Esophagus squamous epithelium (tissue), 4 donors: ENCODE results near the gene ERCC8.

ENCODE experiments used
- POLR2A ChIP-seq, 4 donors: fragments of 450-650 bp; IDR thresholded peaks; one replicate each; pipeline ENCODE4 v1.6.1; 2017; ENCODE audit warnings: antibody characterized with exemption in 4 of 4, mild to moderate bottlenecking in 4 of 4, moderate library complexity in 3 of 4
- TF ChIP-seq, protein P1 (sequence below), 6 experiments: fragments of 450-650 bp in 4 of 6; fragments of 200-600 bp in 2 of 6; sonication (generic) in 2 of 6; IDR thresholded peaks; one replicate each; pipeline ENCODE4 v1.5.1; 2016 to 2019; ENCODE audit warnings: antibody characterized with exemption in 6 of 6, mild to moderate bottlenecking in 4 of 6, moderate library complexity in 4 of 6

DNA sequence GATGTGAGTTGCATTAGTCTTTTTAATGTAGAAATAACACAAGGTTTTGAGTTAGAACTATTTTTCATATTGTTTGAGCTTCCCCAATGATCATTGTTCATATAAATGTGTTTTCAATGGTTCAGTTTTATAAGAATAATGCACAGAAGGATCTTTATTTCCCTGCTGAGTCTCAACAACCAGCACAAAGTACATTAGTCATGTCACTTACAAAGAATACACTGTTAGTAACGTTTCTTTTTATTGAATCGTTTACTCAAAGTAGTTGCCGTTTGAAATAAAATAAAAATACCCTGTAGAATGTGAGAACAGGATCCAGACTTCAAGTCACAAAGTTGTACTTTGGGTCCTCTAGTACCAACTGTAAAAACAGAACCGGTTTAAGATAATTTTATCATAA is 41.5 kb downstream of the ERCC8 start:
- TF ChIP-seq, protein P1, sequence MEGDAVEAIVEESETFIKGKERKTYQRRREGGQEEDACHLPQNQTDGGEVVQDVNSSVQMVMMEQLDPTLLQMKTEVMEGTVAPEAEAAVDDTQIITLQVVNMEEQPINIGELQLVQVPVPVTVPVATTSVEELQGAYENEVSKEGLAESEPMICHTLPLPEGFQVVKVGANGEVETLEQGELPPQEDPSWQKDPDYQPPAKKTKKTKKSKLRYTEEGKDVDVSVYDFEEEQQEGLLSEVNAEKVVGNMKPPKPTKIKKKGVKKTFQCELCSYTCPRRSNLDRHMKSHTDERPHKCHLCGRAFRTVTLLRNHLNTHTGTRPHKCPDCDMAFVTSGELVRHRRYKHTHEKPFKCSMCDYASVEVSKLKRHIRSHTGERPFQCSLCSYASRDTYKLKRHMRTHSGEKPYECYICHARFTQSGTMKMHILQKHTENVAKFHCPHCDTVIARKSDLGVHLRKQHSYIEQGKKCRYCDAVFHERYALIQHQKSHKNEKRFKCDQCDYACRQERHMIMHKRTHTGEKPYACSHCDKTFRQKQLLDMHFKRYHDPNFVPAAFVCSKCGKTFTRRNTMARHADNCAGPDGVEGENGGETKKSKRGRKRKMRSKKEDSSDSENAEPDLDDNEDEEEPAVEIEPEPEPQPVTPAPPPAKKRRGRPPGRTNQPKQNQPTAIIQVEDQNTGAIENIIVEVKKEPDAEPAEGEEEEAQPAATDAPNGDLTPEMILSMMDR (IDR thresholded peaks at IDR 0.05) = no peak
- no peak for TF ChIP-seq POLR2A (IDR thresholded peaks at IDR 0.05)
